IMR-90 (cell line): ENCODE results near the gene SOX6. TPM values are rescaled to one million over a fixed set of nuclear protein-coding genes. Genes with fewer than 3 reads are reported as not detected.
"Not testable (repeated sequence)": the region's sequence is repeated elsewhere in the genome, so short reads cannot be mapped to it uniquely, and the experiment has no call there.

Source experiments
- ATAC-seq: fragments of 200-7000 bp; cut with Tn5 transposase; 2 replicates; pipeline ENCODE4 v1.9.1; 2020; ENCODE audit warnings: low read depth, mild to moderate bottlenecking, moderate library complexity
- BruUV-seq: library from RNA; stranded (reverse); fragments of 400-500 nt; replicated peaks from 2 replicates; lab custom pipeline; 2021; lab: Mats Ljungman, UMichigan
- CTCF ChIA-PET: fragments of 300-600 bp; formaldehyde crosslinking; extraction: SDS; loops from one replicate; lab custom pipeline; 2021; ENCODE audit warnings: antibody characterized with exemption; lab: Yijun Ruan, JAX
- POLR2A ChIA-PET: fragments of 300-600 bp; sonication (Branson Sonifier 250); formaldehyde crosslinking; loops from one replicate; lab custom pipeline; 2022; ENCODE audit warnings: antibody characterized with exemption; ENCODE audit not compliant: unreplicated experiment; lab: Charles Lee
- DNase-seq: peaks from one replicate; pipeline ENCODE4 v3.0.0; 2013
- H2AFZ ChIP-seq: replicated peaks from 2 replicates; pipeline ENCODE3; 2013; ENCODE audit warnings: low read length, mild to moderate bottlenecking; ENCODE audit not compliant: poor library complexity
- H2AK5ac ChIP-seq: 2 replicates; pipeline ENCODE4 v1.6.1; 2013; ENCODE audit warnings: low read depth, low read length, inconsistent platforms
- H2AK9ac ChIP-seq: replicated peaks from 2 replicates; pipeline ENCODE3; 2013; ENCODE audit warnings: mild to moderate bottlenecking, low read depth, low read length, moderate library complexity; ENCODE audit not compliant: poor library complexity
- H2BK120ac ChIP-seq: 2 replicates; pipeline ENCODE4 v1.6.1; 2013; ENCODE audit warnings: low read depth, low read length, inconsistent platforms
- H2BK15ac ChIP-seq: 3 replicates; pipeline ENCODE4 v1.6.1; 2013; ENCODE audit warnings: low read depth, low read length, inconsistent platforms
- H2BK20ac ChIP-seq: 2 replicates; pipeline ENCODE4 v1.6.1; 2013; ENCODE audit warnings: low read depth, mild to moderate bottlenecking, inconsistent platforms, low read length, moderate library complexity
- H2BK5ac ChIP-seq: 2 replicates; pipeline ENCODE4 v1.6.1; 2013; ENCODE audit warnings: mild to moderate bottlenecking, low read depth, low read length, inconsistent platforms; ENCODE audit not compliant: poor library complexity, severe bottlenecking
- H3K14ac ChIP-seq: replicated peaks from 2 replicates; pipeline ENCODE4 v1.6.1; 2013; ENCODE audit warnings: low read depth, low read length, inconsistent platforms
- H3K18ac ChIP-seq: 2 replicates; pipeline ENCODE4 v1.6.1; 2013; ENCODE audit warnings: low read depth, low read length, control low read depth
- H3K23ac ChIP-seq: 2 replicates; pipeline ENCODE4 v1.6.1; 2013; ENCODE audit warnings: low read depth, low read length, inconsistent platforms
- H3K27ac ChIP-seq: 2 replicates; pipeline ENCODE4 v1.5.1; 2013; ENCODE audit warnings: mild to moderate bottlenecking, control low read depth, low read length; ENCODE audit not compliant: insufficient read depth
- H3K27me3 ChIP-seq: 2 replicates; pipeline ENCODE4 v1.6.1; 2013; ENCODE audit warnings: low read length; ENCODE audit not compliant: control insufficient read depth, insufficient read depth
- H3K36me3 ChIP-seq: 2 replicates; pipeline ENCODE4 v1.6.1; 2013; ENCODE audit warnings: low read length, mixed read lengths; ENCODE audit not compliant: control insufficient read depth, insufficient read depth
- H3K4ac ChIP-seq: 2 replicates; pipeline ENCODE4 v1.6.1; 2013; ENCODE audit warnings: low read depth, low read length, inconsistent platforms
- H3K4me1 ChIP-seq: 2 replicates; pipeline ENCODE4 v1.6.1; 2013; ENCODE audit warnings: low read length, mixed read lengths; ENCODE audit not compliant: control insufficient read depth, insufficient read depth
- H3K4me2 ChIP-seq: 2 replicates; pipeline ENCODE4 v1.6.1; 2013; ENCODE audit warnings: low read depth, mild to moderate bottlenecking, control low read depth, low read length, moderate library complexity
- H3K4me3 ChIP-seq: 2 replicates; pipeline ENCODE4 v1.5.1; 2013; ENCODE audit warnings: low read depth, mild to moderate bottlenecking, control low read depth, low read length, moderate library complexity; ENCODE audit not compliant: insufficient read depth
- H3K56ac ChIP-seq: 2 replicates; pipeline ENCODE4 v1.6.1; 2013; ENCODE audit warnings: low read length, inconsistent platforms; ENCODE audit not compliant: insufficient read depth; ENCODE audit errors: extremely low read depth
- H3K79me1 ChIP-seq, 2 experiments: 2 replicates each; pipeline ENCODE4 v1.6.1; 2013; ENCODE audit warnings: low read length in 2 of 2, inconsistent platforms in 1 of 2, low read depth in 1 of 2
- H3K9ac ChIP-seq: 2 replicates; pipeline ENCODE4 v1.6.1; 2013; ENCODE audit warnings: low read depth, low read length, control low read depth
- H3K9me1 ChIP-seq: 2 replicates; pipeline ENCODE4 v1.6.1; 2013; ENCODE audit warnings: low read length, inconsistent platforms; ENCODE audit not compliant: insufficient read depth
- H3K9me3 ChIP-seq: 2 replicates; pipeline ENCODE4 v1.6.1; 2013; ENCODE audit warnings: low read length; ENCODE audit not compliant: control insufficient read depth, insufficient read depth
- H4K20me1 ChIP-seq: 2 replicates; pipeline ENCODE4 v1.6.1; 2013; ENCODE audit warnings: low read length, inconsistent platforms; ENCODE audit not compliant: insufficient read depth
- H4K5ac ChIP-seq: 2 replicates; pipeline ENCODE4 v1.6.1; 2013; ENCODE audit warnings: mild to moderate bottlenecking, low read depth, low read length, control low read depth
- H4K8ac ChIP-seq, 2 experiments: 2 replicates each; pipeline ENCODE4 v1.6.1; 2013; ENCODE audit warnings: low read depth in 2 of 2, low read length in 2 of 2, control low read depth in 1 of 2, inconsistent platforms in 1 of 2
- H4K91ac ChIP-seq: 2 replicates; pipeline ENCODE4 v1.6.1; 2013; ENCODE audit warnings: low read depth, low read length, inconsistent platforms; ENCODE audit not compliant: insufficient read depth
- WGBS, 2 experiments: methylation state at CpG; one replicate each; pipeline versions ENCODE4 v1.1.5 to v1.1.7; 2013; ENCODE audit warnings: missing lambda C conversion rate in 2 of 2; ENCODE audit not compliant: insufficient read length in 1 of 2; ENCODE audit errors: extremely low coverage in 2 of 2; 5-methylcytosine and 5-hydroxymethylcytosine counted together
- dilution Hi-C: fragments of 300-500 bp; cut with HindIII; formaldehyde crosslinking; loops from one replicate; pipeline ENCODE4 v1.14.3; 2018; ENCODE audit warnings: low sequenced_read_pairs; ENCODE audit not compliant: unreplicated experiment
- in situ Hi-C: fragments of 300-500 bp; cut with MboI; formaldehyde crosslinking; loops from 3 replicates; pipeline ENCODE4 v1.14.3; 2019; ENCODE audit warnings: low sequenced_read_pairs, inconsistent platforms, mixed read lengths
- intact Hi-C: fragments of 100-400 bp; cut with micrococcal nuclease; formaldehyde crosslinking; loops from 2 replicates; pipeline ENCODE4 v1.10.0; 2022
- polyA plus RNA-seq, 3 experiments: library from polyadenylated mRNA; depleted of rRNA; stranded (reverse); fragments of >200 nt; gene quantifications; 2 replicates each; pipeline ENCODE4 v1.2.3, GENCODE V29; 2012; ENCODE audit warnings: low replicate concordance in 1 of 3
- total RNA-seq: library from RNA; depleted of rRNA; stranded (reverse); fragments of >200 nt; gene quantifications from 2 replicates; pipeline ENCODE4 v1.2.3, GENCODE V29; 2012

The SOX6 gene
- total and polyA plus RNA-seq, 2 of the 4 experiments (the other 2 are of a cell fraction): 1.7 to 7.7 TPM

DNA sequence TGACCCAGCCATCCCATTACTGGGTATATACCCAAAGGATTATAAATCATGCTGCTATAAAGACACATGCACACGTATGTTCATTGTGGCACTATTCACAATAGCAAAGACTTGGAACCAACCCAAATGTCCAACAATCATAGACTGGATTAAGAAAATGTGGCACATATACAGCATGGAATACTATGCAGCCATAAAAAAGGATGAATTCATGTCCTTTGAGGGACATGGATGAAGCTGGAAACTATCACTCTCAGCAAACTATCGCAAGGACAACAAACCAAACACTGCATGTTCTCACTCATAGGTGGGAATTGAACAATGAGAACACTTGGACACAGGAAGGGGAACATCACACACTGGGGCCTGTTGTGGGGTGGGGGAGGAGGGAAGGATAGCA lies 209.4 kb downstream of the SOX6 start:
- H2AFZ ChIP-seq, CTCF ChIA-PET, H3K18ac ChIP-seq, ATAC-seq, H2BK20ac ChIP-seq, BruUV-seq, H3K9me1 ChIP-seq, H4K20me1 ChIP-seq, intact Hi-C loops, POLR2A ChIA-PET, H3K56ac ChIP-seq, DNase-seq, H3K4me3 ChIP-seq, H2AK9ac ChIP-seq, H4K8ac ChIP-seq, in situ Hi-C loops, H4K5ac ChIP-seq, H3K4ac ChIP-seq, H4K91ac ChIP-seq, H3K14ac ChIP-seq, H3K23ac ChIP-seq, H2BK5ac ChIP-seq, H3K9ac ChIP-seq, H2AK5ac ChIP-seq, H3K9me3 ChIP-seq, H2BK15ac ChIP-seq, H3K36me3 ChIP-seq, H2BK120ac ChIP-seq, H3K4me1 ChIP-seq, H3K27me3 ChIP-seq, dilution Hi-C loops, H3K4me2 ChIP-seq, H3K27ac ChIP-seq, H3K79me1 ChIP-seq: not testable (repeated sequence)
- WGBS, 2 experiments: no CpG with 5 or more reads among the region's 2 CpGs

DNA sequence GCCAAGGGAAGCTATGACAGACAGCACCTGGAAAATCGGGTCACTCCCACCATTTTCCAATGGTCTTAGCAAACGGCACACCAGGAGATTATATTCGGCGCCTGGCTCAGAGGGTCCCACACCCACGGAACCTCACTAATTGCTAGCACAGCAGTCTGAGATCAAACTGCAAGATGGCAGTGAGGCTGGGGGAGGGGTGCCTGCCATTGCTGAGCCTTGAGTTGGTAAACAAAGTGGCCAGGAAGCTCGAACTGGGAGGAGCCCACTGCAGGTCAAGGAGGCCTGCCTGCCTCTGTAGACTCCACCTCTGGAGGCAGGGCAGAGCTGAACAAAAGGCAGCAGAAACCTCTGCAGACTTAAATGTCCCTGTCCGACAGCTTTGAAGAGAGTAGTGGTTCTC lies 214.7 kb downstream of the SOX6 start:
- H2AFZ ChIP-seq, in situ Hi-C loops, H3K27ac ChIP-seq, H3K23ac ChIP-seq, intact Hi-C loops, H3K36me3 ChIP-seq, H4K8ac ChIP-seq, H3K4me3 ChIP-seq, H3K4ac ChIP-seq, H4K20me1 ChIP-seq, H3K27me3 ChIP-seq, H3K9ac ChIP-seq, H2BK15ac ChIP-seq, H2BK20ac ChIP-seq, H3K14ac ChIP-seq, H3K4me1 ChIP-seq, H3K79me1 ChIP-seq, H2BK120ac ChIP-seq, dilution Hi-C loops, CTCF ChIA-PET, H3K9me3 ChIP-seq, DNase-seq, POLR2A ChIA-PET, H4K5ac ChIP-seq, H3K18ac ChIP-seq, H3K4me2 ChIP-seq, H2AK9ac ChIP-seq, H3K9me1 ChIP-seq, H2AK5ac ChIP-seq, ATAC-seq, H3K56ac ChIP-seq, H4K91ac ChIP-seq, BruUV-seq, H2BK5ac ChIP-seq: not testable (repeated sequence)
- no CpG with 5 or more reads among the region's 7 CpGs for WGBS, 2 experiments
